Thymus (tissue), 11 donors: ENCODE data around the gene RNF157. TPM values are rescaled to one million over a fixed set of nuclear protein-coding genes. Genes with fewer than 3 reads are reported as not detected.

Experiments used
- DNase-seq, 9 donors: peaks; one replicate each; pipeline ENCODE4 v3.0.0-alpha.2; 2013; ENCODE audit warnings: low spot score in 9 of 9, low read depth in 6 of 9, missing footprints in 1 of 9
- H3K27ac ChIP-seq, 2 donors: one replicate each; pipeline ENCODE4 v1.5.1; 2013; ENCODE audit warnings: control low read depth in 1 of 2, low read depth in 1 of 2, low read length in 1 of 2, mild to moderate bottlenecking in 1 of 2, moderate library complexity in 1 of 2
- H3K27me3 ChIP-seq, 2 donors: one replicate each; pipeline ENCODE4 v1.5.1; 2013; ENCODE audit warnings: low read length in 1 of 2; ENCODE audit not compliant: control insufficient read depth in 2 of 2, insufficient read depth in 1 of 2
- H3K36me3 ChIP-seq, 2 donors: one replicate each; pipeline ENCODE4 v1.5.1; 2013; ENCODE audit warnings: low read length in 1 of 2, mild to moderate bottlenecking in 1 of 2, moderate library complexity in 1 of 2; ENCODE audit not compliant: control insufficient read depth in 2 of 2, insufficient read depth in 2 of 2
- H3K4me1 ChIP-seq, 2 donors: one replicate each; pipeline ENCODE4 v1.5.1; 2013; ENCODE audit warnings: low read length in 2 of 2; ENCODE audit not compliant: control insufficient read depth in 2 of 2, insufficient read depth in 2 of 2
- H3K4me3 ChIP-seq, 2 donors: one replicate each; pipeline ENCODE4 v1.5.1; 2013; ENCODE audit warnings: low read length in 2 of 2, control low read depth in 1 of 2, mild to moderate bottlenecking in 1 of 2
- H3K9me3 ChIP-seq, 2 donors: one replicate each; pipeline ENCODE4 v1.5.1; 2013; ENCODE audit warnings: low read length in 1 of 2, mild to moderate bottlenecking in 1 of 2; ENCODE audit not compliant: control insufficient read depth in 2 of 2, insufficient read depth in 1 of 2
- WGBS: extraction: QIAGEN DNeasy Blood & Tissue Kit; methylation state at CpG from one replicate; pipeline ENCODE4 v1.1.7; 2013; 5-methylcytosine and 5-hydroxymethylcytosine counted together
- polyA plus RNA-seq: library from polyadenylated mRNA; stranded (reverse); fragments of 200-250 nt; gene quantifications from one replicate; pipeline ENCODE4 v1.2.3, GENCODE V29; 2013
- total RNA-seq: library from RNA; stranded (reverse); fragments of 120-200 nt; gene quantifications from one replicate; pipeline ENCODE4 v1.2.4, GENCODE V29; 2013
- donor health status: healthy.

RNF157 gene
- total and polyA plus RNA-seq, 2 donors = 0.61 to 1.6 TPM

- Histone ChIP-seq H3K27ac (no peak overlapping the region), H3K36me3 (no peaks in the 10 kb centered on the region), H3K4me1 (peaks cover 0 to 5% of the 10 kb centered on the region in 2 donors), H3K4me3 (no peak overlapping the region), H3K27me3 (no peaks in the 10 kb centered on the region), H3K9me3 (peaks cover 0 to 6% of the 10 kb centered on the region in 2 donors)
- 98% methylated on average over 11 of the region's 11 CpGs for WGBS
- DNase-seq = no peak
Observed at GRCh38 chr17:76173474-76173873, 66.8 kb downstream of the RNF157 start.

DNA sequence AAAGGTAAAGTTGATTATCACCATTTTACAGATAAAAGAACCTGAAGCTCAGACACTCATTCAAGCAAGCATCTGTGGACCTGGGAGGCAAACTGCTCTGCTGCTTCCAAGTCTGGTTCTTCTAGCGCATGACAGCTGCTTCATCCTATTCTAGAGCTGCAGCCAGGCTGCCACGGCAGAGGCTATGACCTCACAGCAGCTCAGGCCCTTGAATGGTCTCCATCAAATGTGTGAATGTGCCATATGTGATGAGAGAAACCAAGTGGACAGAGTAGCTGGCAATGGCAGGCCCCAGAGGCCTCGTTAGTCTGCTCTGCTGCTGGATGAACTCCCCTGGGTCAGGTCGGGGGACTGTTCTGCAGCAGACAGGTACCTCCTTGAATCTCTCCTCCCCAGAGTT, 68.6 kb downstream of the RNF157 start:
- no peaks in the 10 kb centered on the region for H3K9me3 ChIP-seq
- 95% methylated on average over 4 of the region's 4 CpGs for WGBS
- H3K4me3 ChIP-seq = no peak overlapping the region
- H3K36me3 ChIP-seq = no peaks in the 10 kb centered on the region
- no peak overlapping the region for H3K27ac ChIP-seq
- no peaks in the 10 kb centered on the region for H3K4me1 ChIP-seq
- no peaks in the 10 kb centered on the region for H3K27me3 ChIP-seq
- DNase-seq = no peak

DNA sequence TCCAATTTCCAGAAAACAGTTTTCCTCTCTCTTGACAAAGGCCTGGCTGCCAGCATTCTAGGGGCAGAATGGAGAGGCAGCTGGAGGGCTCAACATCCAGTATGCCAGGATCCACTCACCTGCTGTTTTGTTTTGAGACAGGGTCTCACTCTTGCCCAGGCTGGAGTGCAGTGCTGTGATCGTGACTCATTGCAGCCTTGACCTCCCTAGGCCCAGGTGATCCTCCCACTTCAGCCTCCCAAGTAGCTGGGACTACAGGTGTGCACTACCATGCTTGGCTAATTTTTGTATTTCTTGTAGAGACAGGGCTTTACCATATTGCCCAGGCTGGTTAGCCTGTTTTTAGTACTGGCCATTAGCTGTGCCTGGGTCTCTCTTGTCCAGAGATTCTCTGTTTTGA, 70.2 kb downstream of the RNF157 start:
- 96% methylated on average over 1 of the region's 1 CpG for WGBS
- H3K36me3 ChIP-seq = no peaks in the 10 kb centered on the region
- DNase-seq = no peak
- H3K9me3 ChIP-seq = no peaks in the 10 kb centered on the region
- H3K27me3 ChIP-seq = no peaks in the 10 kb centered on the region
- H3K4me3 ChIP-seq = no peak overlapping the region
- no peaks in the 10 kb centered on the region for H3K4me1 ChIP-seq
- no peak overlapping the region for H3K27ac ChIP-seq

GRCh38 chr17:76166906-76167305, 73.4 kb downstream of the RNF157 start:
- no peak for DNase-seq
- WGBS = 96% methylated on average over 10 of the region's 10 CpGs
- Histone ChIP-seq H3K27me3 (no peaks in the 10 kb centered on the region), H3K36me3 (no peaks in the 10 kb centered on the region), H3K27ac (no peak overlapping the region), H3K4me1 (no peaks in the 10 kb centered on the region), H3K4me3 (no peak overlapping the region), H3K9me3 (no peaks in the 10 kb centered on the region)

GRCh38 chr17:76166168-76166567, 74.1 kb downstream of the RNF157 start:
- Histone ChIP-seq H3K9me3 (no peaks in the 10 kb centered on the region), H3K27me3 (no peaks in the 10 kb centered on the region), H3K4me3 (no peak overlapping the region), H3K27ac (no peak overlapping the region), H3K4me1 (no peaks in the 10 kb centered on the region), H3K36me3 (no peaks in the 10 kb centered on the region)
- DNase-seq = no peak
- WGBS = 75% methylated on average over 7 of the region's 7 CpGs

DNA sequence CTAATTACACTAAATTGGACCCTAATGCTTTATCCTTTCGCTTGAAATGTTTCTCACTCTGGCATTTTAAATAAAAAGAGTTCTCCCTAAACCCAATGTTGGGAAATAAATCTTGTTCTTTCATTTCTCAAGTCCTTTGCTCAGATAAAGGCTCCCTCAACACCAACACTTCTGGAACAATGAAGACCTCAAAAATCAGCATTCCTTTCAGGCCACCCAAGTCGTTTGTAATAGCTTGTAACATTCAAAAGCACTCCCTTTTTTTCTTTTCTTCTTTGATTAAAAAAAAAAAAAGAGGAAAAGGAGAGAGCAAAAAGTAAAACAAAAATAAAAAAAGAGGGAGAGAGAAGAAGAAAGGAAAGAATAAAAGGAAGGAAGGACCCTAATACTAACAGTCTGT, 76.0 kb downstream of the RNF157 start:
- Histone ChIP-seq H3K36me3 (no peaks in the 10 kb centered on the region), H3K27me3 (no peaks in the 10 kb centered on the region), H3K4me3 (no peak overlapping the region), H3K27ac (no peak overlapping the region), H3K4me1 (no peaks in the 10 kb centered on the region), H3K9me3 (no peaks in the 10 kb centered on the region)
- no peak for DNase-seq
- WGBS = 91% methylated on average over 2 of the region's 2 CpGs

DNA sequence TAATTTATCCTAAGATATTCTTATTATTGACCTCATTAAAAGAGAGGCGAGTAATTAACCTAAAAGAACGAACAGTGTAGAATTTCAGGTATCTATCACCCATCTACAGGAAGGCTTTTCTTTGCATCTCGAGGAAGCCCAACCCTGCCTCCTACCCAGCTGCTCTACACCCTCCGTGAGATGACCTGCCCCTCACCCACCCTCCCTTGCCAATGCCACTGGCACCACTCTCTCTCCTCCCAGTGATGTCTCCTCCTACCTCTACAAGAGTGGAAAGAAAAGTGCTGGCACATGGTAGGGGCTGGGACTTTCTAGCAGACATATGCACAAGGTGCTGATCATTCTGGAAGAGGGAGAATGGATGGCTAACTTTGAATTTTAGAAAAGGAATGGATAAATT, 76.4 kb downstream of the RNF157 start:
- Histone ChIP-seq H3K9me3 (no peaks in the 10 kb centered on the region), H3K27ac (no peak overlapping the region), H3K36me3 (no peaks in the 10 kb centered on the region), H3K4me3 (no peak overlapping the region), H3K27me3 (no peaks in the 10 kb centered on the region), H3K4me1 (no peaks in the 10 kb centered on the region)
- 94% methylated on average over 4 of the region's 4 CpGs for WGBS
- no peak for DNase-seq

DNA sequence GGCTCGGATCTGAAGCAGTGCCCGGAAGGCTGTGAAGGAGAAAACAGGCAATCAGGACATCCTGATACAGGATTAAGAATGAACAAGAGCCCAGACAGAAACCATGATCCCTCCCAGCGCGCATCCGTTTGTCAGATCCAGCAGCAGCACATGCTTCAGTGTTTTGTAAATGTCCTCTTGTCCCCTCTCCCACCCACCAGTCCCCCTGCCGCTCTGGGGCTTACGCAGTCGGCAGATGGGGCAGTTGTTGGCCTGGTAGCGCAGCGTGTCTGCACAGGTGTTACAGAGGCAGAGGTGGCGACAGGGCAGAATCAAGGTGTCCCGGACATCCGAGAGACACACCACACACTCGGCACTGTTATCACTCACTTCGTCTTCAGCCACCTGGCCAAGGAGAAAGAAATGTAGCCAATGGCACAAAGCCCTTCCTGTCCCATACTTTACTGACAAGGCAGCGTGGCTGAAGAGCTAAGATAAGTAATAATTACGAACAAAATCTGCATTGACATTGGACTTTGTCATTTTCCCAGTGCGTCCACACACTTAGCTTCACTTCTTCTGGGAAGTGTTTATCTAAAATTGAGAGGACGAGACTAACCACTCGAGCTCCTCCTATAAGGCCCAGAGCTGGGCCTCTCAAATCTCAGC, 78.5 kb downstream of the RNF157 start:
- 98% methylated on average over 20 of the region's 20 CpGs for WGBS

GRCh38 chr17:76160896-76161528, 79.3 kb downstream of the RNF157 start:
- 95% methylated on average over 8 of the region's 8 CpGs for WGBS

More for the DNA sequence above, 78.5 kb downstream of the RNF157 start:
- no peaks in the 10 kb centered on the region for H3K4me1 ChIP-seq
- no peaks in the 10 kb centered on the region for H3K36me3 ChIP-seq
- no peaks in the 10 kb centered on the region for H3K27me3 ChIP-seq
- no peak overlapping the region for H3K27ac ChIP-seq
- no peak for DNase-seq
- H3K4me3 ChIP-seq = no peak overlapping the region
- H3K9me3 ChIP-seq = no peaks in the 10 kb centered on the region

More at GRCh38 chr17:76160896-76161528, 79.3 kb downstream of the RNF157 start:
- DNase-seq = no peak
- no peaks in the 10 kb centered on the region for H3K36me3 ChIP-seq
- no peak overlapping the region for H3K27ac ChIP-seq
- no peaks in the 10 kb centered on the region for H3K4me1 ChIP-seq
- no peak overlapping the region for H3K4me3 ChIP-seq
- H3K9me3 ChIP-seq = no peaks in the 10 kb centered on the region
- no peaks in the 10 kb centered on the region for H3K27me3 ChIP-seq
